Measurements from ENCODE around the gene CPNE2.
A peak's percentile ranks its signal among the peaks of the same experiment; 100 is the strongest.
"Not testable (repeated sequence)": the region's sequence is repeated elsewhere in the genome, so short reads cannot be mapped to it uniquely, and the experiment has no call there.

Gene CPNE2

DNA sequence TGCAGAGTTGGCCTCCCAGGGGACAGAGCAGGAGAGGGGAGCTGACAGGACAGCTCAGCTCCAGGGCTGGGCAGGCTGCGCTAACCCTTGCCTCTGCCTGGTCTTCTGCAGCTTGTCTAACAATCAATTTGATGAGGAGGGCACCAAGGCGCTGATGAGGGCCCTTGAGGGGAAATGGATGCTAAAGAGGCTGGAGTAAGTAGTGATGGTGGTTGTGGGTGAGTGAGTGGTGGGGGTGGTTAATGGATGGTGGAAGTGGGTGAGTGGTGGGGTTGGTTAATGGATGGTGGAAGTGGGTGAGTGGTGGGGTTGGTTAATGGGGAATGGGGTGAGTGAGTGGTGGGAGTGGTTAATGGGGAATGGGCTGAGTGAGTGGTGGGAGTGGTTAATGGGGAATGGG is 22.0 kb upstream of the CPNE2 start:
- no peak for DNase-seq

DNA sequence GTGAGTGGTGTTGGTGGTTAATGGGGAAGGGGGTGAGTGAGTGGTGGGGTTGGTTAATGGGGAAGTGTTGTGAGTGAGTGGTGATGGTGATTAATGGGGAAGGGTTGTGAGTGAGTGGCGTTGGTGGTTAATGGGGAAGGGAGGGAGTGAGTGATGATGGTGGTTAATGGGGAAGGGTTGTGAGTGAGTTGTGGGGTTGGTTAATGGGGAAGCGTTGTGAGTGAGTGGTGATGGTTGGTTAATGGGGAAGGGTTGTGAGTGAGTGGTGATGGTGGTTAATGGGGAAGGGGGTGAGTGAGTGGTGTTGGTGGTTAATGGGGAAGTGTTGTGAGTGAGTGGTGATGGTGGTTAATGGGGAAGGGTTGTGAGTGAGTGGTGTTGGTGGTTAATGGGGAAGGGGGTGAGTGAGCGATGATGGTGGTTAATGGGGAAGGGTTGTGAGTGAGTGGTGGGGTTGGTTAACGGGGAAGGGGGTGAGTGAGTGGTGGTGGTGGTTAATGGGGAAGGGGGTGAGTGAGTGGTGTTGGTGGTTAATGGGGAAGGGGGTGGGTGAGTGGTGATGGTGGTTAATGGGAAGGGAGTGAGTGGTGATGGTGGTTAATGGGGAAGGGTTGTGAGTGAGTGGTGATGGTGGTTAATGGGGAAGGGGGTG is 21.2 kb upstream of the CPNE2 start:
- not testable (repeated sequence) for DNase-seq

DNA sequence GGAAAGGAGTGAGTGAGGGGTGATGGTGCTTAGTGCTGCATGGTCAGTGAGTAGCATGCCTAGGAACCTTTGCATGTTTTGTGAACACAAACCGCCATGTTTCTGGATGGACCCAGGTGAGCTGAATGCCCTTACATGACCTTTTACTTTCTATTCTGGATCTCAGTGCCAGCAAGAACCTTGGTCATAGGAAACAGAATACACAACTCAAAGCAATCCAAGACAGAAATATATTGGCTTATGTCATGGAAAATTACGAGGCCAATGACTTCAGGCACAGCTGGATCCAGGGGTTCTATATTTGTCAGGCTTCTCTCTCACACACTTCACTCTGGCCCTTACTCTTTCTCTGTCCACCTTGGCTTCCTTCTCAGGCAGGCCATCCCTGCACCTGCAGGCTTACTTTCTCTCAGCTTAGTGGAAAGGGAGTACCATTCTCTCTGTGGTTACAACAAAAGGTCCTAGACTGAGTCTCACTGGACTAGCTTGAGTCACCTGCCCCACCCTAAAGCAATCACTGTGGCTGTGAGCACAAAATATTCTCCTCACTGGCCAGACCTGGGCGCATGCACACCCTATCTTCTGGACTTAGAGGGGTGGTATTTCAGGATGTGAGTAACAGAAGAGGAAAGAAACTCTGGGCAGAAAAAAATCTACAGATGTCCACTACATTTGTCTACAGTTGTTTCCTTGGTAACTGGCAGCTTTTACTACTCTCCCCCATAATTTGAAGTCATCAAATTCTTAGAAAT is 20.4 kb upstream of the CPNE2 start:
- no peak for DNase-seq

DNA sequence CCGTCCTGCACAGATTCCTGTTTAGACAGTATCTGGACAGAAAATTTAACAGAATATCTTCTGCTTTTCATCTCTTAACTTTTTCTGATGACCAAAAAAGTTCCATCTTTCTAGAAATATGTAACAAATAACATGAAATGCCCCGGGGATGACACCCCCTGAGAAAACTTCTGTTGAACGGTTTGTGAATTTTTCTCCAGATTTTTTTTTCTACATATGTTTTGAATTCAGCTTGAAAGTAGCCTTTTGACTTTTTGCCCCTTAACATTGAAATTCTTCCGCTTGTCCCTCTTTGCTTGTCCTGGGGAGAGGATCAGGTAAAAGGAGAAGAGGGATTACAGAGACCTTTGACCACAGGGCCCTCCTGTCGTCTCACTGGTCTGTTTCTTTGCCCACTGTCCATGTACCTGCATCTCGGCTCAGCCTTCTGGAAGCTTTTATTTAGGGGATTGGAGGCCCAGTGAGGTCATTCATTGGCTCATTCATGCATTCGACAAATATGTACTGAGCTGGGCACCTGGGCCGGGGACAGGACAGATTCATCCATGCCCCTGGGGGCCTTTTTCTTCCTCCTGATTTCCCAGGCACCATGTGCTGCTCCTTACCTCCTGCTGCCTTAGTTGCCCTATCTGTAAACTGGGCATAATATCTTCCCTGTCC is 19.6 kb upstream of the CPNE2 start:
- no peak for DNase-seq

DNA sequence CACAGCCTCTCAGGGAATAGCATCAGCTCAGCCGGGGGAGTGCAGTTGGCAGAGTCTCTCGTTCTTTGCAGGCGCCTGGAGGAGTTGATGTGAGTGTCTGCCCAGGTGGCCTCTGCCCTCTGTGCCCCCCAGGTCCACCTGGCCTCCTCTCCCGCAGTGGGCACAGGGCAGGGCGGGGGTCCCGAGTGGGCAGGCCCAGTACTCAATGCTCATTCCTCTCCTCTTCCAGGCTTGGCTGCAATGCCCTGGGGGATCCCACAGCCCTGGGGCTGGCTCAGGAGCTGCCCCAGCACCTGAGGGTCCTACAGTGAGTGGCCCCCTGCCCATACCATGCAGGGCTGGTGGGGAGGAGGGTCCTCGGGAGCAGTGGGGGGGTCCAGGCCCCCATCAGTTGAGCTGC is 14.7 kb upstream of the CPNE2 start:
- no peak for DNase-seq

DNA sequence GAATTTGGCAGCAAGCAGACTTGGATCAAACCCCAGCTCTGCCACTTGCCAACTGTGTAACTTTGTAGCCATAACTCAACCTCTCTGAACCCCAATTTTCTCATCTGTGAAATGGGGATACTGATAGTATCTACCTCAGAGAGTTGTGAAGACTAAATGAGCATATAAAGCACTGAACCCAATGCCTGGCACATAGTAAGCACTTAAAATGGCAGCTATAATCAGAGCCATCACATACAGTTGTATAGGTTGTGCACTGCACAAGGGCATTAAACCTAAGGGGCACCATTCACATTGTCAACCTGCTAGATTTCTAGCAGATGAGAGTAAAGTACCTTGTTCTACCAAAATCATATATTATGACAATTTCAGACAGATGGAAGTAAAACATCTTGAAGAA is 10.6 kb upstream of the CPNE2 start:
- DNase-seq: no peak

DNA sequence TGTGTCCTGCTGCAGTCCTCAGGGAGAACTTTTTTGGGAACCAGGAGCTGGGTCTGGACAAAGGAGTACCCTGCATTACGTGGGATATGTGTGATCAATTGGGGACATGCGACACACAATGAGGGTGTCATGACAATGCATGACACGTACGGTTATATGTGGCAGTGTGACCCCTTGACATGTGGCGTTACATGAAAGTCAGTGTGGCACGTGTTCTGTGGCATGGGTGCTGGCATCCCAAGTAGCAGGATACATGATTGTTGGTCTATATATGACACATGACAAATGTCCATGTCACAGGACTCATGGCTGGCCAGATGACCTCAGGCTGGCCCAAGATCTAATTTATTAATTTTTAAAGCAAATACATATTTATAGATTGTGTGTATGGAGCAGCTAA is 9.7 kb upstream of the CPNE2 start:
- DNase-seq: no peak

DNA sequence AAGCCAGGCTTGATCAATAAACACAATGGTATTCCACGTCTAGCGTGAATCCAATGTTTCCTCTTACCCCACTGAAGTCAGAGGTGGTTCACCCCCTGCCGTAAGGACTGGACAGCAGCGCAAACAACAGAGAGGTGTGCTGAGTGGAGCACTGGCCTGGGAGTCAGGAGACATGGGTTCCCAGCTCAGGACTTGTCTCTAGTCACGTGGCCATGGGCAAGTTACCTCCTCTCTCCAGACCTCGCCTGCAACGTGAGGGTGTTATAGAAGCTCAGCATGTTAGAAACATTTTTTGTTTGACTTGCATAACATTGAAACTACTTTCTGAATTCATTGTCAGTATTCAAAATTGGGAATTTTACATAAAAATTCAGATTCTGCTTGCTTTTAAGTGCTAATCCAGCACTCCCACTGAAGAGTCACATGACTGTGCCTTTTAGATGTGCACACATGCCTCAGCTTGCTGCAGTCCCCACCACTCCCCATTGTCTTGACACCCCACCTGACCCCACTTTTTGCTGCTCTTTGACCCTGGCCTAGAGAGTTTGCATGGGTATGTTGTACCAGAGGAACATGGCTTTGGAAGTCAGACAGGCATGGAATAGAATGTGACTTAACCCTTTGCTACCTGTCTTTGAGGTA is 8.8 kb upstream of the CPNE2 start:
- no peak for DNase-seq

DNA sequence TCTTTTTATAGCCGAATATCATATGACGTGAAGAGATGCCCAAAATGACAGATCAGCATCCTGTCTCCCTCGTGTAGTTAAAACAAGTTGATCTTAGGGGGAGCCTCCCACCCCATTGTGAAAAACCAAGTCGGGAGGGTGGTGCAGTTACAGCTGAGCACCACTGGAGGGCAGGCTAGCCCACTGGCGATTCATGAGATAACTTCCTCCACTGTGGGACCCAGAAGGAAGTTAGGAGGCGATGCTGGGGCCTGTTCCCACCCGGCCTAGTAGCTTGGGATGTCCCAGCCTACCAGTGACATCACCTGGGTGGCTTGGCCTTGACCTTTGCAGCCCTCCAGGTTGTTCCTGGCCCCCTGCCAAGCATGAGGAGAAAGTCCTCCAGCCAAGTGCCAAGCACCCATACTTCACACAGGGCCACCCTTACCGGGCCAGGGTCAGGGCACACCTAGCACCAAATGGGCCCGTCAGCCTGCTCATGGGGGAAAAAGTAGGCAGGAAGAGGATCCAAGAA is 8.1 kb upstream of the CPNE2 start:
- DNase-seq: peak; percentile 66

DNA sequence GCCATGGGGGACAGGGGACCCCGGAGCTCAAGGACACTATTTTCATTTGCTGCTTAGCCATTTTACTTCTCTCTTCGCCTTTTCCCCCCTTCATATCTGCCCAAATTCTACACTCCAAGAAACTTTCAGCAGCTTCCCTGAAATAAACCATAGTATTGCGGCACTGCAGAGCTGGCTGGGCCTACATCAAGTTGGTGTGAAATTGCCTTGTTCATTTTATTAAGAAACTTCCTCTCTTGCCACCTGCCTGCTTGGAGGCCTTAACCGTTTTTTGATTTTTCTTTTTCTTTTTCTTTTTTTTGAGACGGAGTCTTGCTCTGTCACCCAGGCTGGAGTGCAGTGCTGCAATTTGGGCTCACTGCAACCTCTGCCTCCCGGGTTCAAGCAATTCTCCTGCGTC is 7.4 kb upstream of the CPNE2 start:
- DNase-seq: no peak

DNA sequence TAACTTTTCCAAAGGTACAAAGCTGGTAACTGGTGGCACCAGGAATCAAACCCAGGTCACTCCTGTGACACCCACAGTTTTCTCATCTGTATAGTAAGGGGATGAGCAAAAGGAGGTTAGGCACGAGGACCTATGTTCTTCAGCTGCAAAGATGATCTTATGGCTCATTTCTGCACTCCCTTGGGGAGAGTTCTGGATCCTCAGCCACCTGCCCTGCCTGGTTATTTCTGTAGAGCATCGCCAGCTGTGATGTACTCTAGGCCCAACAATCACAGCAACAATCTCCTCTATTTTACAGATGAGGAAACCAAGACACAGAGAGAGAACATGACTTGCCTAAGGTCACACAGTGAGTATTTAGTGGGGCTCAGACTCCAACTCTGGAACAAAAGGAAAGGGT is 5.4 kb upstream of the CPNE2 start:
- no peak for DNase-seq

DNA sequence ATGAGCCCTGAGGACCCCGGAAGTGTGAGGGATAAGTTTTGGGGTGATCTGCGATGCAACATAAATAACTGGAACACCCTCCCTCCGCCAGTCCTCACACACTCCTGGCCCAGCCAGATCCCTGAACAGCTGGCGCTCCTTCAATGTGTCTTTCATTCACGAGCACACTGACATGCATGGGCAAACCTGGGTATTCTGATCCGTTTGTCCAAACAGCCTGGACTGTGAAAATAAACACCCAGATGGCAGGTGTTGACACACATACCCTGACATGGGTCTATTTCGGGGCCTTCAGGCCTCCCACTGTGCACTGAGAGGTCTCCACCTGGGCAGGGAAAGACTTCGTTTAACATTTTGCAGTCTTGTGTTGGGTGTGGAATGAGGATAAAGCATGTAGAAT is 3.0 kb upstream of the CPNE2 start:
- no peak for DNase-seq

DNA sequence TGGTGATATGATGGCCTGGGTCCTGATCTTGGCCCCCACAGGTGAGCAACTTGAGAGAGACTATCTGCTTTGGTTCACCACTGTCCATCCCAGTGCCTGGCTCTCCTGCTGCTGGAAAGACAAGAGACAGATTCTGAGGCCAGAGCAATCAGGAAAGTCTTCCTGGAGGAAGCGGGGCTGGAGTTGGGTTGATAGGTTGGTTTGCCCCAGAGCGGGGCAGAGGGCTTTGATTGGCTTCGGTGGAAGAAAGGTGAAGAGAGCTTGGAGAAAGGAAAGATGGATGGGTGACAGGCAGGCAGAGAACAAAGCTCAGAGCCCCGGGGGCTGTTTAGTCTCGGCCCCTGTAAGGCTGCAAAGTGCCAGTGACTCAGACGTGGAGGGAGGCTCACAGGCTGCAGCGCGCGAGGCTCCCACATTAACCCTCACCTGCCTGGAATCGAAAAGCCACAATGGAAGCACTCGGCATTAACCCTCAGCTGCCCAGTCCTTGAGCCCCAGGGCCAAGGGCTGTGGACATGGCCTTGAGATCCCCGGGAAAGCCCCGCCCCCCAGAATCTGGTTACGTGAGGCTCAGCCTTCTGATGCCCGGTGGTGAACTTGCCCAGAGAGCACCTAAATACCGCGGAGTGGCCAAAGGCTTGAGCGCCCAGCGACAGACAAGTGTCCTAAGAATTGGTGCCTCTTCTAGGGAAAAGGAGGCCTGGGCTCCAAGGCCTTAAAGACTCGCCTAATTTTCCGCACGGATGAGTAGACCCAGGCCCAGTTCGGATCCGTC is 996 bp upstream of the CPNE2 start:
- no peak for DNase-seq

DNA sequence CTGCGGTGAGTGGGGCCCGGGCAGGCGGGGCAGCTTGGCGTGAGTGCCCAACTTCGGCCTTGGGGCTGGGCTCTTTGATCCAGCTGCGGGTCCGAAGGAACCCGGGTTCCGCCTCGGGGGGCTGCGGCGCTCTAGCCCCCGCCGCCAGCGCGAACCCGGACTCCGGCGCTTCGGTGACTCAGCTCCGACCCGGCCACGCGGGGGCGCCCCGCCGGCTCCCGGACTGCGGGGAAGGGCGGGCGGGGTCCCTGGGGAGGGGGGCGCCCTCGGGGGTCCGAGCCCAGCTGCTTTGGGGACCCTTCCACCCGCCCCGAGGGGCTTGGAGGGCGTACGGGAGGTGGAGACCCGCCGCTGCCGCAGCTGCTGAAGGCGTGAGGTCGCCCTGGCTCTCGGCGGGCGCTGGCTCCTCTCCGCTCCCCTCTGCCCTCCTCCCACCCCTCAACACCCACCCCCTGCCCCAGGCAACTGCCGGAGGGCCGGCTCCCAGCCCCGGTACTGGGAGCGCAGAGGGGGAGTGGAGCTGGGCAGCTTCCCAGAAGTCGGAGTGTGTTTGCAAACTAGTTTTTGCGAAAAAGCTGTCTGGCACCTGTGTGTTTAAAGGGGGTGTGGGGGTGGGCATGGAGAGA is 516 bp downstream of the CPNE2 start:
- peak; percentile 22 for DNase-seq

DNA sequence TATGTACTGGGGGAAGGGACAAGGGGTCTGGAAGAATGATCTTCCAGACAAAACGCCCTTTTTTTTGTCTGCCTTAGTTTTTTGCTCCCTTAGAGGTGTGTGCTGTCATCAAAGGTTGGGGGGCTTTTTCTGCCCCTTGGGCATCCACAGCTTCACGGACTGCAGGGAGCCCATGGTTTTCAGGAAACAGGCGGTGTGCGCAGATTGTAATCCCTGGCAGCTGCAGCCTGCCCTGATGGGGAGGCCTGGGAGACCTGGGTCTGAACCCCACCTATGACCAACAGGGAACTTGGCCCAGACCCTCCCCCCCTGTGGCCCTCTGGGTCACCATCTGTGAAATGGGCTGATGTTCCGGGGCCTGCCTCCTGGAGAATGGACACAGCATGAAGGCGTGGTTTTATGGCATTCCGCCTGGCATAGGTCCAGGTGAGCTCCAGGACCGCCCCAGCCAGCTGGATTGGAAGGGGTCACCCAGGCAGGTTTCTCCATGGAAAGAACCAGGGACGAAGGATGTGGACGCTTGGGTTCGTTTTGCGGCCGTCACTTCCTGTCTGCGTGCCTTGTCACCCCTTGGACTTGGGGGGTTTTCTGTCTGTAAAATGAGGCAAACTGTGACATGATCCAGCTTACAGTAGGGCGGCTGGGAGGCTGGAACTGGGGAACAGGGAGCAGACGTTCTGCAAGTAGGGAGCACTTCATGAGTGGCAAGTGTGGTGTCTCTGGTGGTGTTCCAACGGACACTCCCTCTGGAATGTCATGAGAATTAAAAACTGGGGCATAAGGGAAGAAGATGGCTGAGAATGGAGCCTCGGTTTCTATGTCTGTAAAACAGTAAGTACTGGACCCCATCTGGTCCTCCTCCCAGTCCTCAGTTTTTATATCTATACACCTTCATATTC is 1.5 kb downstream of the CPNE2 start:
- DNase-seq: no peak

DNA sequence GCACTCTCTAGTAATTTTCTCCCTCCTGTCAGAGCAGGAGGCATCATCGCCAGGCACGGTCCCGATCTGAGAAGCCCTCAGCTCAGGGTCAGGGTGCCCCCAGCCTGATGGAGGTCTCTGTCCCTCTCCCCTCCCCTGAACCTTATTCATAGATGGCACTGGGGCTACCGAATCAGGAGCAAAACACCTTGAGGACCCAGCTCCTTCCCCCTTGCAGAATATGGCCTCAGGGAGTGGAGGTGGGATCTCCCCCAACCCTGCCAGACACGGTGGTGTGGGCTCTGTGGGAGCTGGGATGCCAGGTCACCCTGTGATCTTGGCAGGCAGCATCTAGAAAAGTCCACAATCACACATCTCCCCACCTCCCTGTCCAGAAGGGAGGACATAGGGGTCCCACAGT is 2.5 kb downstream of the CPNE2 start:
- no peak for DNase-seq

DNA sequence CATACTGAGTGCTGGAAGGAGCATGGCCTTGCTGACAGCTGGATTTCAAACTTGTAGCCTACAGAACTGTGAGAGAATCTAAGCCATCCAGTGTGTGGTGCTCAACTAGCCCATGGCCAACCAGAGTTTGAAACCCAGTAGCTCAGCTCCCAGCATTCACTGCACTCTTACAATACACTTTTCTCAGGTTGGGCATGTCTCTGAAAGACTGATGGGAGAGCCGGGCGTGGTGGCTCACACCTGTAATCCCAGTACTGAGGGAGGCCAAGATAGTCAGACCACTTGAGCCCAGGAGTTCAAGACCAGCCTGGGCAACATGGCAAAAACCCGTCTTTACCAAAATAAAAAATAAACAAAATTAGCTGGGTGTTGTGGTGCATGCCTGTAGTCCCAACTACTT is 3.8 kb downstream of the CPNE2 start:
- no peak for DNase-seq

DNA sequence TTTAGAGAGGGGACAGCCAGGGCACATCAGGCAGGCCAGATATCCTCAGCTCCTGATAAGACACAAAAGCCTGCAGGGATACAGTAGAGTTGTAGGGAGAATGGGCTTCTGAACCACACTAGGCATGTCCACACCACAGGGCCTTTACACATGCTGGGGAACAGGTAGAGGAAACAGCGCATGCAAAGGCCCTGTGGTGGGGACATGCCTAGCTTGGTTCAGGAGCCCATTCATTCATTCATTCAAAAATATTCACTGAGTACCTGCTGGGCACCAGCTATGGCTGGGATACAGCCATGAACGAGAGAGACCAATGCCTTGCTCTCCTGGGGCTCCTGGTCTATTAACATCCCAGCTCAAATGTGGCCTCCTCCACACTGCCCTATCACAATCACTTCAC is 4.4 kb downstream of the CPNE2 start:
- DNase-seq: no peak

DNA sequence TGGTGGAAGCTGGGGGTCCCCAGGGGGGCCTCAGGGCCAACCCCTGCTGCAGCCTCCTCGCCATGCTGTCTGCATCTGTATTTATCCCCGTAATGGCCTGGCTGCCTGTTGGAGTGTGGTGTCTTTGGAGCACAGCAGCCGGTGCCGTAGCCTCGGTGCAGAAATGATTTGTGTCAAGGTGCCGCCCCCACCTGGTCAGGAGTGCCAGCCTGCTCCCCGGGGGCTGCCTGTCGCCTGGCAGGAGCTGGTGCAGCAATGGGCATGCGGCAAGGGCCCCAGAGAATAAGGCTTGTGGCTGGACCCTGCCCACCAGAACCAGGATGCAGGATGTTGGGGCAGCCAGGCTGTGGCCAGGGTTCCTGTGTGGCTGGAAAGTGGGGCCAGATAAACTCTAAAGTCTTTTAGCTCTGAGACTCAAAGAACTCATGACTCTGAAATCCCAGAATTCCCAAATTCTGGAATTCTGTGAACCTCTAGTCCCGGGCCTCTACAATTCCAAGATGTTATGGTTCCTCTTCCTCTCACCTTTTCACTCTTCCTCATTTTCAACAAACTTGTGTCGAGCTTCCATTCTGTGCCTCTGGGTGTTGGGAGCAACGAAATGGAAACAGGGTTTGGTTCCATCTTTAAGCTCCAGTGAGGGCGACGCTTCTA is 5.9 kb downstream of the CPNE2 start:
- DNase-seq: no peak

DNA sequence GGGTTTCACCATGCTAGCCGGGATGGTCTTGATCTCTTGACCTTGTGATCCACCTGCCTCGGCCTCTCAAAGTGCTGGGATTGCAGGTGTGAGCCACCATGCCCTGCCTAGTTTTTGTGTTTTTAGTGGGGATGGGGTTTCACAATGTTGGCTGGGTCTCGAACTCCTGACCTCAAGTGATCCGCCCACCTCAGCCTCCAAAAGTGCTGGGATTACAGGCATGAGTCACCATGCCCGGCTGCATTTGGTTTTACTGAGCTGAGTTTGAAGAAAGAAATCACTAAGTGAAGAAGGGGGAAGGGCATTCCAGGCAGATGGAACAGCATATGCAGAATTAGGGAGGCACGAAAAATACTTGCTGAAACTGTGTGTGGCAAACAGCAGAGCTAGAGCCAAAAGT is 7.6 kb downstream of the CPNE2 start:
- not testable (repeated sequence) for DNase-seq

DNA sequence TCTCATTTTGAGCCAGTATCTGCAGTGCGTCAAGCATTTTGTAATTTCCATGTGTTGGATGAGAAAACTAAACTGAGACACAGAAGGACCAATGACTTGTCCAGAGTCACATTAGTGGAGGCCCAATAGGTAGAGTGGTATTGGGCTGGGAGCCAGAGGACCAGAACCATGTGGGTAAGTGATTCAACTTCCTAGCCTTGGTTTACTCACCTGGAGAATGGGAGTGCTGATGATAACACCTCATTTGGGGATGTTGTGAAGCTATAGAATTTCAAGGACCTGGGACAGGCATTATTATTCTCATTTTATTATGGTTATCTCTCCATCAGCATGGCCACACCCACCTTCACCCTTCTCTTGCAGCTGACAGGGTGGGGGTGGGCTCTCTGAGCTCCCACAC is 8.1 kb downstream of the CPNE2 start:
- no peak for DNase-seq

All from activated T-cell treated with anti-CD3 and anti-CD28 coated beads for 4 hours (primary cell).